ENCODE measurements around the gene HS6ST1. TPM values are rescaled to one million over a fixed set of nuclear protein-coding genes. Genes with fewer than 3 reads are reported as not detected.
A peak's percentile ranks its signal among the peaks of the same experiment; 100 is the strongest.

Gene HS6ST1
- total RNA-seq, 1 donor from 2014 or later, result 141 TPM

- Mint-ChIP-seq H3K27ac (peak overlapping the region; percentile 12), H3K4me1 (peaks cover 6% of the 10 kb centered on the region), H3K27me3 (ENCODE audit: low read depth) (no peaks in the 10 kb centered on the region), H3K9me3 (peaks cover 11% of the 10 kb centered on the region), H3K4me3 (no peak overlapping the region), H3K36me3 (peaks cover 28% of the 10 kb centered on the region)
- DNase-seq (ENCODE audit: low spot score in 2 of 2, unreplicated experiment in 2 of 2), result peak in 1 of 2 experiments; percentile 13
- no peak for TF ChIP-seq CTCF (IDR thresholded peaks at IDR 0.05; ENCODE audit: unreplicated experiment)
These were observed 40.5 kb downstream of the HS6ST1 start for GRCh38 chr2:128277961-128278681.

GRCh38 chr2:128276878-128277675, 41.6 kb downstream of the HS6ST1 start:
- Mint-ChIP-seq H3K27ac (peak overlapping the region; percentile 12), H3K4me3 (no peak overlapping the region), H3K36me3 (peaks cover 28% of the 10 kb centered on the region), H3K27me3 (ENCODE audit: low read depth) (no peaks in the 10 kb centered on the region), H3K4me1 (peaks cover 4% of the 10 kb centered on the region), H3K9me3 (peaks cover 11% of the 10 kb centered on the region)
- no peak for TF ChIP-seq CTCF (IDR thresholded peaks at IDR 0.05; ENCODE audit: unreplicated experiment)
- peak in 1 of 2 experiments; percentile 13 for DNase-seq (ENCODE audit: low spot score in 2 of 2, unreplicated experiment in 2 of 2)

GRCh38 chr2:128275498-128276045, 43.1 kb downstream of the HS6ST1 start:
- Mint-ChIP-seq H3K4me3 (no peak overlapping the region), H3K4me1 (no peaks in the 10 kb centered on the region), H3K9me3 (peaks cover 11% of the 10 kb centered on the region), H3K36me3 (peaks cover 25% of the 10 kb centered on the region), H3K27ac (no peak overlapping the region), H3K27me3 (ENCODE audit: low read depth) (no peaks in the 10 kb centered on the region)
- DNase-seq (ENCODE audit: low spot score in 2 of 2, unreplicated experiment in 2 of 2), result no peak
- TF ChIP-seq CTCF (IDR thresholded peaks at IDR 0.05; ENCODE audit: unreplicated experiment), result no peak

- Mint-ChIP-seq H3K36me3 (peaks cover 25% of the 10 kb centered on the region), H3K4me3 (no peak overlapping the region), H3K27ac (no peak overlapping the region), H3K9me3 (peaks cover 11% of the 10 kb centered on the region), H3K27me3 (ENCODE audit: low read depth) (no peaks in the 10 kb centered on the region), H3K4me1 (peaks cover 2% of the 10 kb centered on the region)
- DNase-seq (ENCODE audit: low spot score in 2 of 2, unreplicated experiment in 2 of 2), result no peak
- no peak for TF ChIP-seq CTCF (IDR thresholded peaks at IDR 0.05; ENCODE audit: unreplicated experiment)
These were observed 44.5 kb downstream of the HS6ST1 start for GRCh38 chr2:128274218-128274617.

GRCh38 chr2:128273469-128274081, 45.1 kb downstream of the HS6ST1 start:
- Mint-ChIP-seq H3K4me3 (no peak overlapping the region), H3K4me1 (peaks cover 2% of the 10 kb centered on the region), H3K9me3 (peaks cover 11% of the 10 kb centered on the region), H3K36me3 (peaks cover 25% of the 10 kb centered on the region), H3K27me3 (ENCODE audit: low read depth) (no peaks in the 10 kb centered on the region), H3K27ac (no peak overlapping the region)
- TF ChIP-seq CTCF (IDR thresholded peaks at IDR 0.05; ENCODE audit: unreplicated experiment), result no peak
- DNase-seq (ENCODE audit: low spot score in 2 of 2, unreplicated experiment in 2 of 2), result no peak

Measured in mesothelial cell of epicardium (in vitro differentiated cells).